HG03175 (cell line): Measurements from ENCODE around the gene CRYGC.

ENCODE experiments used
- ATAC-seq: cut with Tn5 transposase; IDR thresholded peaks from one replicate; pipeline ENCODE4 v1.9.1; 2021; ENCODE audit warnings: mild to moderate bottlenecking, moderate library complexity; ENCODE audit not compliant: unreplicated experiment

CRYGC gene

GRCh38 chr2:208129744-208130711 lies at the start of gene CRYGC:
TSS of gene CRYGC (minus strand) at chr2:208129828. CDS start at chr2:208129792, 36 bp downstream.
- ATAC-seq: no peak

GRCh38 chr2:208179028-208179609 lies 49.5 kb upstream of the CRYGC start:
- no peak for ATAC-seq

- no peak for ATAC-seq
Measured at GRCh38 chr2:208175840-208176153, 46.2 kb upstream of the CRYGC start.

GRCh38 chr2:208175069-208175839 lies 45.6 kb upstream of the CRYGC start:
- peak; percentile 98 for ATAC-seq

- no peak for ATAC-seq
Measured at GRCh38 chr2:208174144-208174543, 44.5 kb upstream of the CRYGC start.

GRCh38 chr2:208172125-208172524 lies 42.5 kb upstream of the CRYGC start:
- ATAC-seq: no peak

- no peak for ATAC-seq
Measured at GRCh38 chr2:208164951-208165755, 35.5 kb upstream of the CRYGC start.

- ATAC-seq: no peak
Measured at GRCh38 chr2:208163489-208163888, 33.9 kb upstream of the CRYGC start, which contains the start of gene CRYGA. TSS of gene CRYGA (minus strand) at chr2:208163589. CDS start at chr2:208163556, 33 bp downstream.

- ATAC-seq: no peak
Measured at GRCh38 chr2:208156439-208156838, 26.8 kb upstream of the CRYGC start.

- ATAC-seq: no peak
Measured at GRCh38 chr2:208153156-208153555, 23.5 kb upstream of the CRYGC start.

GRCh38 chr2:208150956-208151355 lies 21.3 kb upstream of the CRYGC start:
- no peak for ATAC-seq

GRCh38 chr2:208150094-208150493 lies 20.5 kb upstream of the CRYGC start:
- no peak for ATAC-seq

GRCh38 chr2:208148803-208149202 lies 19.2 kb upstream of the CRYGC start:
- no peak for ATAC-seq

- no peak for ATAC-seq
Measured at GRCh38 chr2:208147759-208148158, 18.1 kb upstream of the CRYGC start.

- ATAC-seq: no peak
Measured at GRCh38 chr2:208147008-208147407, 17.4 kb upstream of the CRYGC start.

- no peak for ATAC-seq
Measured at GRCh38 chr2:208146006-208146405, 16.4 kb upstream of the CRYGC start, which contains the start of gene CRYGB. TSS of gene CRYGB (minus strand) at chr2:208146158. CDS start at chr2:208146120, 38 bp downstream.

GRCh38 chr2:208142925-208143799 lies 13.5 kb upstream of the CRYGC start:
- no peak for ATAC-seq

- no peak for ATAC-seq
Measured at GRCh38 chr2:208142240-208142924, 12.8 kb upstream of the CRYGC start.

GRCh38 chr2:208139447-208139846 lies 9.8 kb upstream of the CRYGC start:
- ATAC-seq: no peak
